Left lobe of liver (tissue), 2 donors: ENCODE results near the gene ID4. TPM values are rescaled to one million over a fixed set of nuclear protein-coding genes. Genes with fewer than 3 reads are reported as not detected.
"Not testable (repeated sequence)": the region's sequence is repeated elsewhere in the genome, so short reads cannot be mapped to it uniquely, and the experiment has no call there.

ENCODE experiments used
- ATAC-seq: fragments of 200-7000 bp; cut with Tn5 transposase; one replicate; pipeline ENCODE4 v1.9.1; 2020; ENCODE audit warnings: mild to moderate bottlenecking, moderate library complexity
- DNase-seq: peaks from one replicate; pipeline ENCODE4 v3.0.0-alpha.2; 2020; ENCODE audit warnings: low spot score
- total RNA-seq: library from RNA; stranded (reverse); gene quantifications from one replicate; pipeline ENCODE4 v1.2.1, GENCODE V29; 2021
- donor health status: DM: no; HTN: no; CAD: no; lungs with moderate emphysema.
- donor health status: DM: no; HTN: yes; CAD: no.

The ID4 gene
- total RNA-seq, 1 donor from 2014 or later: 0.70 TPM

DNA sequence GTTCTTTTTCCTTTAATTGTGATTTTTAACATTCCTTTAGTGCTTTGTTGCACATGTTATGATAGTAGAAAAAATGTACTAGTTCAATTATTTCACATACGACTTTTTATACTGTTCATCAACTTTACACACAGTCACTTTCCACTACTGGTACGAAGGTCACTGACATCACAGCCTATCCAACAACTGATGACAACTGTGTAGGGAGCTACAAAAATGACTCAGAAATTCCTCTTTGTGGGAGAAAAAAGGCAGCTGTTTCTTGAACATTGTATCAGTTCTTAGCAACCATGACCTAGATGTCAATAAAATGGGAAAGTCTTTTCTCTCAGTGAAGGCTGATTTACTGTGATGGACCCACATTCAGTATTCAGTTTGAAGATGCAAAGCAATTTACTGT lies 7.0 kb upstream of the ID4 start:
- ATAC-seq (no peak), DNase-seq (no peak)

DNA sequence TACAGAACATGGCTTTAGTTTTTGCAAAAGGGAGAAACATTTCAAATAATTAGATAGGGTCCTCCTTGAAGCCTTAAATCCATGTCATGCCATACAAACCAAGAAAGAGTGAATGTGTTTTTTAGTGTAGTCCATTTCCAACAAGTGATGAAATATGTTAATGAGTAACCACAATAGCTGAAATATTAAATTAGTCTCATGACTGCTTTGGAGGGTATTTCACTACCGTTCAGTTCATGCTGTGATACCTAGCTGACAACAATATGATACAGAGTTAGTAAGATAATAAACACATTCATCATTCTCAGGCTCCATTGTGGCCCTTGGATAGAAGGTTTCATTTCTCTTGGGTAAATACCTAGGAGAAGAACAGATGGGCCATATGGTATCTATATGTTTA lies 5.8 kb upstream of the ID4 start:
- ATAC-seq: no peak

DNA sequence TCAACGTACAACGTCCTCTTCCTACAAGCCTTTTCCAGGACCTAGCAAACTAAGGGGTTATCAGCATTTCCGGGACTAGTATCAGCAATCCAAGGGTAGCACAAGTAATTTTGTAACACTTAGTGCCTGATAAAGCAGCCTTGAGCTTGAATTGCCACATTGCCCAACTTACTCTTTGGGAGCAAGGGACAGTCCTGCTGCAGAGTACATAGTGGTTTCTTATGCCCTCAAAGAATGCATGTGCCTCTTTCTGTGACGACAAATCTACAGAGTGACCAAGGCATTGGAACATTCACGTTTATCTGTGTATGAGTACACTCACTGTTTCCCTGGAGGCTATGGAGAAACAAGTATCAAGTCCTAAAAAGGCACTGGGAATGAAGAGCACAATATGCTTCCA lies 3.2 kb upstream of the ID4 start:
- ATAC-seq (no peak), DNase-seq (no peak)

More for the DNA sequence above, 5.8 kb upstream of the ID4 start:
- no peak for DNase-seq

DNA sequence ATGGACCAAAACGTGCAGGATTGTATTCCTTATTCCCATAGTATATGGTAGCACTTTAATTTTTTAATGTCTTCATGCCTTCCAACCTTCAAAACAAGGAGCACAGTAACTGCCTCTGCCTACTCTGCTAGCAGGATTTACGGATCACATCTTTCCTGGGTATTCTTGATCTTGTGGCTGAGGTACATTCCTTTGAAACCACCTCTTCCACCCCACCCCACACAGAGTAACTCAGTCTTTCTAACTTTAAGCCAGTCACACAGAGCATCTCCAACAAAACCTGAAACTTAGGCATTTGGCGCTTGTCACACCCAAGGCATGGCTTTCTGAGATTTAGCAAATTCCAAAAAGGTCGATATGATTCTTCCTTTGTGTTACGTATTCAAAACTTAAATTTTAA lies 2.3 kb upstream of the ID4 start:
- DNase-seq: no peak
- ATAC-seq: no peak

DNA sequence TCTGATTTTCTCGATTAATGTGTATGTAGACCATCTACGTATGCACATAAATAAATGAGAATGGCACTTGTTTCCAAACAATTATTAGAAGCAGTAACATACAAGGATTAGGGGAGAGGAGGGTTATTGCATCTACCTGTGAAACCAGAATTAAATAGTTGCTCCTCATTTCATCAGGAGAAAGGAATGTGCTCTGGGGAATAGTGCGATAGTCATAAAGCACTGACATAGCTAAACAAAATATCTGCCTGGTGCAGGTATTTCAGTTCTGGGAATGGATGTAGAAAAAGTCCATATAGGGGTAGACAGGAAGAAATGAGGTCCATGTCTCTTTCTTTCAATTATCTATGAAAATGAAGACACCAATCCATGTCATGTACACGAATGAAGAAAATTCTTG lies 1.6 kb upstream of the ID4 start:
- DNase-seq: no peak
- ATAC-seq: no peak

DNA sequence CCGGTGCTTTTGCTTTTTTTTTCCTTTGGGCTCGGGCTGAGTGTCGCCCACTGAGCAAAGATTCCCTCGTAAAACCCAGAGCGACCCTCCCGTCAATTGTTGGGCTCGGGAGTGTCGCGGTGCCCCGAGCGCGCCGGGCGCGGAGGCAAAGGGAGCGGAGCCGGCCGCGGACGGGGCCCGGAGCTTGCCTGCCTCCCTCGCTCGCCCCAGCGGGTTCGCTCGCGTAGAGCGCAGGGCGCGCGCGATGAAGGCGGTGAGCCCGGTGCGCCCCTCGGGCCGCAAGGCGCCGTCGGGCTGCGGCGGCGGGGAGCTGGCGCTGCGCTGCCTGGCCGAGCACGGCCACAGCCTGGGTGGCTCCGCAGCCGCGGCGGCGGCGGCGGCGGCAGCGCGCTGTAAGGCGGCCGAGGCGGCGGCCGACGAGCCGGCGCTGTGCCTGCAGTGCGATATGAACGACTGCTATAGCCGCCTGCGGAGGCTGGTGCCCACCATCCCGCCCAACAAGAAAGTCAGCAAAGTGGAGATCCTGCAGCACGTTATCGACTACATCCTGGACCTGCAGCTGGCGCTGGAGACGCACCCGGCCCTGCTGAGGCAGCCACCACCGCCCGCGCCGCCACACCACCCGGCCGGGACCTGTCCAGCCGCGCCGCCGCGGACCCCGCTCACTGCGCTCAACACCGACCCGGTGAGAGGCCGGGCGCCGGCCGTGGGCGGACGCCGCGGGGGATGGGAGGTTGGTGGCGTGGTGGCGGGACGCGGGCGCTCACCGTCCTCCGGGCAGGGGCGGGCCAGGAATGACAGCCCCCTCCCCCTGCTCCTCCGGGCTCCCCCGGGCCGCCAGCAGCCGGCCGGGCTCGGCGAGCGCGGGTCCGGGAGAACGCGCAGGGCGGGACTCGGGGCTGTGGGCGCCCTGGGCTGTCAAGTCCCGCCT lies 606 bp downstream of the ID4 start:
- DNase-seq (no peak), ATAC-seq (peak; percentile 62)

DNA sequence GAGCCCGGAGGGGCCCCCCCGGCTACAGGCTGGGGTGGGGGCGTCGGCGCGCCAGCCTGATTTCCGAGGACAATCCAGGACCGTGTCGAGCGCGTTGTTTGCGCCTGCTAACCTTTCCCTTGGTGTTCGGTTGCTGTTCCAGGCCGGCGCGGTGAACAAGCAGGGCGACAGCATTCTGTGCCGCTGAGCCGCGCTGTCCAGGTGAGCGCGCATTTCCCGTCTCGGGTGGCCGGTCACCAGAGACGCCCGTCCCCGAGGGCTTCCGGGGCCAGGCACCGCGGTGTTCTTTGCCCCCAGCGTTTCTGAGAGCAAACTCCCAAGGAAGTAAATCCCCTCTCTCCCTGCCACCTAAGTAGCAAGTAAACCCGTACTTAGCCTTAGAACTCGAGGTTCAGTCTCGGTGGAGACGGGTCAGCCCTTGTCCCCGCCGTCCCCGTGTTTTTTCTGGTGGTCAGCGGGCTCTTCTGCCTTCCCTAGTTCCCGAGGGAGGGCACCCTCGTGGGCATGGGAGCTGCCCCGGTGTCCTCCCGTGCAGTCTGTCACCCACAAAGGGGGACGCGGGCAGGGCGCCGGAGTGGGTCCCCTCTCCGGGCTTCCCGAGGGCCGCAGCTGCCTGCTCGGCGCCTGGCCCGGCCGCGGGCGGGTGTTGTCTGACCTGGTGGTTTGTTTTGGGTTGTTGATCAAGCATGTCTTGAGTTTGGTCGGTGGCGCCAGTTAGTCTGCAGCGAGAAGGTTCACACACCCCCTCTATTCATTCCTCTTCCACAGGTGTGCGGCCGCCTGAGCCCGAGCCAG lies 1.5 kb downstream of the ID4 start:
- peak; percentile 64 for ATAC-seq
- DNase-seq: no peak

DNA sequence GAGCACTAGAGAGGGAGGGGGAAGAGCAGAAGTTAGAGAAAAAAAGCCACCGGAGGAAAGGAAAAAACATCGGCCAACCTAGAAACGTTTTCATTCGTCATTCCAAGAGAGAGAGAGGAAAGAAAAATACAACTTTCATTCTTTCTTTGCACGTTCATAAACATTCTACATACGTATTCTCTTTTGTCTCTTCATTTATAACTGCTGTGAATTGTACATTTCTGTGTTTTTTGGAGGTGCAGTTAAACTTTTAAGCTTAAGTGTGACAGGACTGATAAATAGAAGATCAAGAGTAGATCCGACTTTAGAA lies 2.0 kb downstream of the ID4 start:
- no peak for DNase-seq

DNA sequence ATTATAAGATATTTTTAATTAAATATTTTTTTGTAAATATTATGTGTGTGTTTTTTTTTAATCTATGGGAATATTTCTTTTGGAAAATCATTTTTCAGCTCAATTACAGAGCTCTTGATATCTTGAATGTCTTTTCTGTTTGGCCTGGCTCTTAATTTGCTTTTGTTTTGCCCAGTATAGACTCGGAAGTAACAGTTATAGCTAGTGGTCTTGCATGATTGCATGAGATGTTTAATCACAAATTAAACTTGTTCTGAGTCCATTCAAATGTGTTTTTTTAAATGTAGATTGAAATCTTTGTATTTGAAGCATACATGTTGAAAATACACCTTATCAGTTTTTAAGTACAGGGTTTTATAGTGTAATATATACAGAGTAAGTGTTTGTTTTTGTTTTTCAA lies 2.6 kb downstream of the ID4 start:
- ATAC-seq (no peak), DNase-seq (no peak)

More for the DNA sequence above, 2.0 kb downstream of the ID4 start:
- no peak for ATAC-seq

DNA sequence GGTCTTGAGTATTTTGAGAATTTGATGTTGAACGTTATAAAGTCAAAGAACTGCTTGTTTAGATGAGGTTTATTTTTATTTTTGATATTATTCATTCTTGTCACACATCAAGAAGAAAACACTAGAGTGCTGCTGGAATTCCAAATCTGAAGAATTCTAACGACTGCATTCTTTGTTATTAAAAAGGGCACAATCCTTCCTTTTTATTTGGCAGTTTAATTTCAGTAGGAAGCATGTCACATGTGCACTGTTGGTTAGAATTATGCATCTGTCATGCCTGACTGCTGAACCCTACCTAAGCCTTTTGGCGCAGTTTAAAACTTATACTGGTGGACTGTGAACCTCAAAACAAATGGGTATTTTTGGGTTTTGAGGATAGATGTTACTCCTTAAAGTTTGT lies 4.0 kb downstream of the ID4 start:
- ATAC-seq (no peak), DNase-seq (no peak)

DNA sequence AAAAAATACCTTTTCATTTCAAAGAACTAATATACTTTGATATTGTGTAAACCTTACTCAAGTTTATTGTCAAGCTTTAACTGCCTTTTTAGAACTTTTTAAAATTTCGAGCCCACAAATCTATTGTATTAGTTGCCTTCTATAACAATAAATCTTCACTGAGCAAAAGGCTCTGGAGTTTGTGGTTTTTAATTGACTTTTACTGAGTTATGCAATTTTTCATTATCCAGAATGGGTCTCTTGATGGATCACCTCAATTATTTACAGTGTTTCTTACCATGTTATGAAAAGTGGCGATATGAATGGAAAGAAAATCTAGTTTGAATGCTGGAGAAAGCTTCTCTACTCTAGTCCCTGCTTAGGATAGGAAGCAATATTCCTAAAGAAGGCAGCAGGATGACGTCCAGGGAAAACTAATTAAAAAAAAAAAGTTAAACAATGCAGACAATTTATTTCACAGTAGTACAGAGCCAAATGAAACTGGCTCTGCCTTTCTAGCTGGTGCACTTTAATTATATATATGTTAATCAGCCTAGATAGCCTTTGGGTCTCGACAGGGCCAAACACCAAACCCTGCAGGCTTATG lies 5.0 kb downstream of the ID4 start:
- DNase-seq (no peak), ATAC-seq (no peak)

DNA sequence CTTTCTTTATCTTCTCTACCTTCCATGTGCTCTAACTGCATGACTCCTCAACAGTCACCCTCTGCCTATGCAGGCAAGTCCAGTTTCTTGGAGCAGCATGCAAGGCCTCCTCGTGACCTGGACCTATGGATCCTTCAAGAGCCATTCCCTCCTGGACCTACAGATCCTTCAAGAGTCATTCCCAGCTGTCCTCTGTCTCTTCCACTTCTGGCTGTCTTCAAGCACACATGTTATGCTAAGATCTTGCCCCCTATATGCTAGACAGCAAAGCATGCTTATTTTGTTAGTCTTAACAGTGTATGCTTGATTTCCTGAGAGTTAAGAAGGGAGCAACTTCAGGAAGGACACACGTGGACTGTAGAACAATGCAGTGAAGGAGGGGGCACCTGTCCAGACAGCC lies 7.5 kb downstream of the ID4 start:
- DNase-seq (no peak), ATAC-seq (no peak)

DNA sequence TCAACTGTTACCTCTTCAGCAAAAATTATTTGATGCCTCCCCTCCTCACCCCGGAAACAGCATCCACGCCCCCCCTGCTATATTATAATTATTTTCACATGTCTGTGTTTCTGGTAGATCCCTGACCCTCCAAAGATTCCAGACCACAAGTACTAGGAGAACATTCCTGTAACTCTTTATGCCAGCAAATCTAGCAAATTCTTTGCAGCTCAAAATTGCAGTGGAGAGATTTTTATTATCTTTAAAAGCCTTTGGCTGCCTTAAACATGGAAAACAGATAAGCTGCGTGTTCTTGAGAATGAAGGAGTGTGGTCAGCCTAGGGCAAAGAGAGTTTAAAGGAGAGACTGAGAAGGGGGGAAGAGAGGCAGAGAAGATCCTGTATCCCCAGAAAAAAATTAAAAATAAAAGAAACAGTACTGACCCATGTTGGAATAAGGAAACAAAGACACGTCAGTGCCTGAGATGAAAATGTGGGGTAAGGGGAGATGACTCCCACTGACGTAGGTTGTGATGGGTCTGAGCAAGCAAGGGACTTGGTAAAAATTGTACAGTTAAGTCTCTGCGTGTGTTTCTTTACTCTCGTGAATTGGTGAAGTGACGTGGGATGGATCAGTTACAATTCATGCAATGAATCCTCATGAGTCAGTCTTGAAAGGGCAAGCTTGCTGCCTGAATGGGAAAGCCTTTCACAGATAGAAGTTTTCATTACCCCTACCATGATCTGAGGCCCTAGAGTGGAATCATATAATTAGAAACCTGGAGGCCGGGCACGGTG lies 8.3 kb downstream of the ID4 start:
- DNase-seq: no peak
- ATAC-seq: no peak

DNA sequence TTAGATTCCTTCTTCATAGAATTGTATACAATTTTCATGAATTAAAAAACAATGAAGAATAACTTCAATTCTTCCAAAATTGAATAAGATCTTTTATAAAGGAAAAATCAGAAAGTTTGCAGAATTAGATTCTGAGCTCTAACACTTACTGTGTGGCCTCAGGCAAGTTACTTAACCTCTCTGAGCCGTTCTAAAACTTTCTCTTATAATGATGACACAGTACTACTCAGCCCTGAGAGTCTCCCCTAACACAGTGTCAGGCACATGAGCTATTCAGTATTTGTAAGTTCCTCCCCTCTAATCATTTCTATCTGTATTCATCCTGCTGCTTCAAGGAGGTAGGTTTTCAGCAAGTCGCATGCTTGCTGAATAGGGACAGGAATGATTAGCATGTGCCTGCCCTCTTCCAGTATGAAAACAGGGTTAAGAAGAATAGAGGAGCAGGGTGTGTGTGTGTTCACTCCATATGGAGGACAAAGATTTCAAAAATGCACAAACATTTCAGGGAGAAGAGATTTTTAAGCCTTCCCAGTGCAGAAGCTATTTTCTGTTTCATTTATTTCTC lies 11.4 kb downstream of the ID4 start:
- no peak for DNase-seq
- no peak for ATAC-seq

DNA sequence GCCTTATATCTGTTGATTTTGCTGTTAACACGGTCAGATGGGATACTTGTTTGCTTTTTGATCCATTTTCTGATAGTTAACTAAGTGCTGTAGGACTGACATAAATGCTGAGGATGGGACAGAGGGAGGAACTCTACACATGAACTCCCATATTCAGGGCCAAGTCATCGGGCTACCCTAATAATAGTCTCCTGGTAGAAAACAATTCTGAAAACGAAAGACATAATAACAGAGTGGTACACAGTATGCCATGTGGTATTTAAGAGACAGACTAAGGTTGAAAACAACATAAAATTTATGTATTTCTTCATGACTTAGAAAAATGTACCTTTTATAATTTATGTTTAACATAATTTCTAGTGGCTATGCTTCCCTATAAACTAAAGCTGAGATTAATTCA lies 12.0 kb downstream of the ID4 start:
- ATAC-seq (no peak), DNase-seq (no peak)

DNA sequence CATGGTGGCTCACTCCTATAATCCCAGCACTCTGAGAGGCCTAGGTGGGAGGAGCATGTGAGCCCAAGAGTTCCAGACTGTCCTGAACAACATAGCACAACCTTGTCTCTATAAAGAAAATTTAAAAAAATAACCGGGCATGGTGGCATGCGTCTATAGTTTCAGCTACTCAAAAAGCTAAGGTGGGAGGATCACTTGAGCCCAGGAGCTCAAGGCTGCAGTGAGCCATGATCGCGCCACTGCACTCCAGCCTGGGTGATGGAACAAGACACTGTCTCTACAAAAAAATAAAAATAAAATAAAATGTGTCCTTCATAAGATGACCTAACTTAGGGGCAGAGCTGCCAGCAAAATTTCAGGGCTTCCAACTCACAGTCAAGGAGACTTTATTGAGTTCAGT lies 12.6 kb downstream of the ID4 start:
- no peak for DNase-seq
- ATAC-seq: no peak

DNA sequence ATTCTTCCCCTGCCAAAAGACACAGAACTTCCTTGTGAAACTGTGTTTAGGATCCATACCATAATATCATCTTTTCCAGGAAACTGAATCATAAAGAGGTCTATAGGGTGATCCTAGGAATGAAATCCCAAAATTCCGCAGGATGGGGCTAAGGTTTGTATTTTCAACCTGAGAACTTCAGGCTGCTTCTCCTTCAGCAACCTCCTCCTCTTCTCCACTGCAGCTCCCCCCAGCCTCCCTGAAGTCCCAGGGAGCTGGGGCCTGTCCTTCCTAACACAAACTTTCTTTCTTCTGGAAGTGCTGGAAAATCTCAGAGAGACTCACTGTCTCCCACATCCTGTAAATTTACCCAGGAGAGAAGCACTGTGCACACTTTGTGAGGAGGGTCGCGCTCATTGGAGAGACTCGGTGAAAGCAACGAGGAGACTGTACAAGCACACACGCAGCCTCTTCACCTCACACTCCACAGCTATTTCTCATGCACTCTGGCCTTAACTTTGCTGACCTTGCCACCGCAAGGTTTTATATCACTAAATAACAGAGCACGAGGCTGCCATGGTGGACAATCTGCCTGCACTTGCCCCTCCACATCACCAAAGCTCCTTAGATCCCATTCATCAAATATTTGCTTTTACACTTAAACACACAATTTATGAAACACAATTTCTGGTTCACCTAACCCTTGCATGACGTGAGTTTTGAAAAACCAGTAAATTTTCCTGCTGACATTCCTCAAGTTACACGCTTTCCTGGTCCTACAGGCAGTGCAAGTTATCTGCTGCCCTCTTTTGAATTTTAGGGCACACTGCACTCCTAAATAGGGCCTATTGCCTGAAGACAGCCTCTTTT lies 14.3 kb downstream of the ID4 start:
- ATAC-seq (peak; percentile 94), DNase-seq (no peak)

DNA sequence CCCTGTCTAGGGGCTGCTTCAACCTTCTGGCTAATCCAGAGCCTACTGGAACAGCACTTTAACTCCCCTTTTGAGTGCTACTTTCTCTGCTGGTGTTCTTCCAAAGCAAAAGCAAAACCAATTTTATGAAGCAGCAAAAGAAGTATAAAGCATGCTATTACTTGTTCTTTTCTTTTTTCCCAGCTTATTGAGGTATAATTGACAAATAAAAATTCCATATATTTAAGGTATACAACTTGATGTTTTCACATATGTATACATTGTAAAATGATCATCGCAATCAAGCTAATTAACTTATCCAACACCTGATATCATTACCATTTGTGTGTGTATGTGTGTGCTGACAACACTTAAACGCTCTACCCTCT lies 14.9 kb downstream of the ID4 start:
- ATAC-seq: no peak
- no peak for DNase-seq

DNA sequence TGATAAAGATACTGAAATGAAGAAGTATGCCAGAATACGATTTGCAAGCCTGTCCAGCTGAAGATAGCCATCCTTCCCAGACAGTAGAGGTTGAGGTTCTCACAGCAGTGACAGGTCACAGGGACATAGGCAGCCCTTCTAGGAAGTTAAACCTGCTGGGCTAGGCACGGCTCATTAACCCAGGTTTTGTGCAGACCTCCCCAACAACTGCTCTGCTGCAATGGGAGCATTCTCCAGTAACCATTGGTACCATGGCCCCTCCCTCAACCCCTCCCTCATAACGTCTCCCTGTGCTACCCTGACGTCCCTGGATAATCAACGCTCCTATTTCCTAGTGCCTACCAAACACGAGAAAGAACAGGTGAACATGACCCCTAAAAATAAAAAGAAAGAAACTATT lies 15.8 kb downstream of the ID4 start:
- no peak for DNase-seq
- ATAC-seq: no peak

DNA sequence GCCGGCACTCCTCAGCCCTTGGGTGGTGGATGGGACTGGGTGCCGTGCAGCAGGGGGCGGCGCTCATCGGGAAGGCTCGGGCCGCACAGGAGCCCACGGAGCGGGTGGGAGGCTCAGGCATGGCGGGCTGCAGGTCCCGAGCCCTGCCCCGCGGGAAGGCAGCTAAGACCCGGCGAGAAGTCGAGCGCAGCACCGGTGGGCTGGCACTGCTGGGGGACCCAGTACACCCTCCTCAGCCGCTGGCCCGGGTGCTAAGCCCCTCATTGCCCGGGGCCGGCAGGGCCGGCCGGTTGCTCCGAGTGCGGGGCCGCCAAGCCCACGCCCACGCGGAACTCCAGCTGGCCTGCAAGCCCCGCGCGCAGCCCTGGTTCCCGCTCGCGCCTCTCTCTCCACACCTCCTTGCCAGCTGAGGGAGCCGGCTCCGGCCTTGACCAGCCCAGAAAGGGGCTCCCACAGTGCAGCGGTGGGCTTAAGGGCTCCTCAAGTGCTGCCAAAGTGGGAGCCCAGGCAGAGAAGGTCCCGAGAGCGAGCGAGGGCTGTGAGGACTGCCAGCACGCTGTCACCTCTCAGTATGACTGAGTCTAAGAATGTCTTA lies 17.3 kb downstream of the ID4 start:
- not testable (repeated sequence) for DNase-seq, ATAC-seq
